ENCODE results near the gene NFKBIE.
"Not testable (repeated sequence)": the region's sequence is repeated elsewhere in the genome, so short reads cannot be mapped to it uniquely, and the experiment has no call there.

NFKBIE gene

GRCh38 chr6:44233567-44234100 lies 31.7 kb downstream of the NFKBIE start:
- Histone ChIP-seq H3K36me3 (ENCODE audit: insufficient read depth, low read length) (peaks cover 66% of the 10 kb centered on the region), H2AFZ (ENCODE audit: low read length) (no peak overlapping the region), H3K9me2 (ENCODE audit: low read depth, low read length) (no peaks in the 10 kb centered on the region), H3K9me3 (ENCODE audit: low read length) (no peaks in the 10 kb centered on the region), H3K79me2 (ENCODE audit: insufficient read depth, low read length) (no peaks in the 10 kb centered on the region), H3K4me3 (ENCODE audit: low read depth, low read length, poor library complexity, severe bottlenecking) (no peak overlapping the region), H3K27ac (ENCODE audit: low read depth, low read length, poor library complexity, severe bottlenecking) (no peak overlapping the region), H3K9ac (ENCODE audit: low read length) (no peak overlapping the region), H3K27me3 (ENCODE audit: insufficient read depth, low read length) (no peaks in the 10 kb centered on the region), H3K4me2 (ENCODE audit: low read length) (no peak overlapping the region), H4K20me1 (ENCODE audit: insufficient read depth, low read length) (no peaks in the 10 kb centered on the region), H3K4me1 (ENCODE audit: insufficient read depth, low read length, severe bottlenecking) (peaks cover 9% of the 10 kb centered on the region), H3F3A (ENCODE audit: insufficient read depth, low read length) (no peaks in the 10 kb centered on the region)
- no peak for TF ChIP-seq CTCF (IDR thresholded peaks at IDR 0.05; ENCODE audit: low read length)
- no peak for TF ChIP-seq EZH2 (IDR thresholded peaks at IDR 0.05; ENCODE audit: borderline replicate concordance, low read length)

GRCh38 chr6:44232676-44233566 lies 32.4 kb downstream of the NFKBIE start:
- H3K4me3 ChIP-seq (ENCODE audit: low read depth, low read length, poor library complexity, severe bottlenecking), result no peak overlapping the region
- H2AFZ ChIP-seq (ENCODE audit: low read length), result no peak overlapping the region
- H3F3A ChIP-seq (ENCODE audit: insufficient read depth, low read length), result no peaks in the 10 kb centered on the region
- H3K9me2 ChIP-seq (ENCODE audit: low read depth, low read length), result no peaks in the 10 kb centered on the region
- H3K27ac ChIP-seq (ENCODE audit: low read depth, low read length, poor library complexity, severe bottlenecking), result no peak overlapping the region
- no peak for TF ChIP-seq CTCF (IDR thresholded peaks at IDR 0.05; ENCODE audit: low read length)
- no peak for TF ChIP-seq EZH2 (IDR thresholded peaks at IDR 0.05; ENCODE audit: borderline replicate concordance, low read length)
- no peak overlapping the region for H3K9ac ChIP-seq (ENCODE audit: low read length)
- no peak overlapping the region for H3K4me2 ChIP-seq (ENCODE audit: low read length)
- no peaks in the 10 kb centered on the region for H3K9me3 ChIP-seq (ENCODE audit: low read length)
- H3K27me3 ChIP-seq (ENCODE audit: insufficient read depth, low read length), result no peaks in the 10 kb centered on the region
- H4K20me1 ChIP-seq (ENCODE audit: insufficient read depth, low read length), result no peaks in the 10 kb centered on the region
- H3K79me2 ChIP-seq (ENCODE audit: insufficient read depth, low read length), result no peaks in the 10 kb centered on the region
- H3K4me1 ChIP-seq (ENCODE audit: insufficient read depth, low read length, severe bottlenecking), result peaks cover 9% of the 10 kb centered on the region
- H3K36me3 ChIP-seq (ENCODE audit: insufficient read depth, low read length), result peaks cover 69% of the 10 kb centered on the region

- not testable (repeated sequence) for H2AFZ ChIP-seq (ENCODE audit: low read length); H3K4me1 ChIP-seq (ENCODE audit: insufficient read depth, low read length, severe bottlenecking); H3K4me3 ChIP-seq (ENCODE audit: low read depth, low read length, poor library complexity, severe bottlenecking); H3K9me3 ChIP-seq (ENCODE audit: low read length); H3K79me2 ChIP-seq (ENCODE audit: insufficient read depth, low read length); H3K9me2 ChIP-seq (ENCODE audit: low read depth, low read length); H3K9ac ChIP-seq (ENCODE audit: low read length); H3K27ac ChIP-seq (ENCODE audit: low read depth, low read length, poor library complexity, severe bottlenecking); H3K27me3 ChIP-seq (ENCODE audit: insufficient read depth, low read length); H3K4me2 ChIP-seq (ENCODE audit: low read length); H4K20me1 ChIP-seq (ENCODE audit: insufficient read depth, low read length); H3F3A ChIP-seq (ENCODE audit: insufficient read depth, low read length)
- H3K36me3 ChIP-seq (ENCODE audit: insufficient read depth, low read length), result peaks cover 69% of the 10 kb centered on the region
These were observed 33.9 kb downstream of the NFKBIE start for GRCh38 chr6:44231426-44231825.

All from OCI-LY1 (cell line).